Hepatocyte (in vitro differentiated cells): Measurements from ENCODE around the gene RBM27. TPM values are rescaled to one million over a fixed set of nuclear protein-coding genes. Genes with fewer than 3 reads are reported as not detected.
A peak's percentile ranks its signal among the peaks of the same experiment; 100 is the strongest.
"Not testable (repeated sequence)": the region's sequence is repeated elsewhere in the genome, so short reads cannot be mapped to it uniquely, and the experiment has no call there.

Experiments used
- DNase-seq: peaks from one replicate; pipeline ENCODE4 v3.0.0-alpha.2; 2016; ENCODE audit warnings: low spot score
- H2AFZ ChIP-seq: fragments of 200-600 bp; sonication (generic); 2 replicates; pipeline ENCODE4 v1.6.0; 2016; ENCODE audit warnings: antibody characterized with exemption, mild to moderate bottlenecking
- H3K27ac ChIP-seq: fragments of 200-600 bp; sonication (generic); 2 replicates; pipeline ENCODE4 v1.5.1; 2016; ENCODE audit warnings: mild to moderate bottlenecking
- H3K27me3 ChIP-seq: fragments of 200-600 bp; sonication (generic); 2 replicates; pipeline ENCODE4 v1.6.1; 2016
- H3K36me3 ChIP-seq: fragments of 200-600 bp; sonication (generic); replicated peaks from 2 replicates; pipeline ENCODE4 v1.5.1; 2016; ENCODE audit warnings: low read depth; ENCODE audit not compliant: insufficient read depth
- H3K4me1 ChIP-seq: fragments of 200-600 bp; sonication (generic); 2 replicates; pipeline ENCODE4 v1.5.1; 2016; ENCODE audit warnings: mild to moderate bottlenecking, moderate library complexity; ENCODE audit not compliant: insufficient read depth
- H3K4me2 ChIP-seq: fragments of 200-600 bp; sonication (generic); 2 replicates; pipeline ENCODE4 v1.6.0; 2016
- H3K4me3 ChIP-seq: fragments of 200-600 bp; sonication (generic); 2 replicates; pipeline ENCODE4 v1.5.1; 2016; ENCODE audit warnings: mild to moderate bottlenecking
- H3K79me2 ChIP-seq: fragments of 200-600 bp; sonication (generic); 2 replicates; pipeline ENCODE4 v1.6.0; 2017; ENCODE audit warnings: mild to moderate bottlenecking
- H3K9me2 ChIP-seq: fragments of 200-600 bp; sonication (generic); replicated peaks from 2 replicates; pipeline ENCODE4 v1.6.0; 2017; ENCODE audit warnings: mild to moderate bottlenecking; ENCODE audit not compliant: insufficient read depth
- H3K9me3 ChIP-seq: fragments of 200-600 bp; sonication (generic); 2 replicates; pipeline ENCODE4 v1.5.1; 2016; ENCODE audit warnings: low read depth, mild to moderate bottlenecking
- H4K20me1 ChIP-seq: fragments of 200-600 bp; sonication (generic); 2 replicates; pipeline ENCODE4 v1.6.0; 2016; ENCODE audit warnings: mild to moderate bottlenecking; ENCODE audit not compliant: insufficient read depth, poor library complexity, severe bottlenecking
- CTCF ChIP-seq: fragments of 200-600 bp; sonication (generic); IDR thresholded peaks from 2 replicates; pipeline ENCODE4 v1.5.1; 2016; ENCODE audit warnings: antibody characterized with exemption, mild to moderate bottlenecking; ENCODE audit not compliant: poor library complexity
- EZH2 ChIP-seq: fragments of 200-600 bp; sonication (generic); IDR thresholded peaks from 2 replicates; pipeline ENCODE4 v1.6.1; 2016; ENCODE audit warnings: antibody characterized with exemption, mild to moderate bottlenecking, borderline replicate concordance
- EZH2phosphoT487 ChIP-seq: fragments of 200-600 bp; sonication (generic); IDR thresholded peaks from one replicate; pipeline ENCODE4 v1.6.1; 2018; ENCODE audit warnings: antibody characterized with exemption, mild to moderate bottlenecking, low read depth, moderate library complexity; ENCODE audit not compliant: unreplicated experiment, severe bottlenecking
- WGBS: methylation state at CpG from one replicate; pipeline ENCODE4 v1.1.6; 2016; ENCODE audit warnings: low lambda C conversion rate; ENCODE audit errors: missing lambda C conversion rate; 5-methylcytosine and 5-hydroxymethylcytosine counted together
- polyA plus RNA-seq: library from polyadenylated mRNA; unstranded; fragments of >200 nt; fragmentation: Nextera tagmentation; extraction: Ambion mirVana; gene quantifications from 2 replicates; pipeline ENCODE4 v1.2.1, GENCODE V29; 2016
- total RNA-seq: library from RNA; depleted of rRNA; stranded (reverse); fragments of >200 nt; gene quantifications from 2 replicates; pipeline ENCODE4 v1.2.3, GENCODE V29; 2014

The RBM27 gene
- total and polyA plus RNA-seq, 2 experiments from 2014 or later: 3.0 to 28.8 TPM

- no peak for DNase-seq
- no peak overlapping the region for H2AFZ ChIP-seq
- peaks cover 99% of the 10 kb centered on the region for H3K79me2 ChIP-seq
- no peak for TF ChIP-seq CTCF
- TF ChIP-seq EZH2phosphoT487: no peak
- no peak for TF ChIP-seq EZH2
- H4K20me1 ChIP-seq: peaks cover 60% of the 10 kb centered on the region
- no peak overlapping the region for H3K4me3 ChIP-seq
- H3K27me3 ChIP-seq: no peaks in the 10 kb centered on the region
- WGBS: 100% methylated on average over 2 of the region's 2 CpGs
- H3K27ac ChIP-seq: no peak overlapping the region
- H3K36me3 ChIP-seq: no peaks in the 10 kb centered on the region
- H3K9me2 ChIP-seq: no peaks in the 10 kb centered on the region
- no peak overlapping the region for H3K4me2 ChIP-seq
- peaks cover 15% of the 10 kb centered on the region for H3K4me1 ChIP-seq
- no peaks in the 10 kb centered on the region for H3K9me3 ChIP-seq
Observed at GRCh38 chr5:146209714-146210113, 6.3 kb downstream of the RBM27 start.

- H3K36me3 ChIP-seq, H3K9me2 ChIP-seq, H3K27ac ChIP-seq, H3K9me3 ChIP-seq, H3K4me1 ChIP-seq, H3K4me3 ChIP-seq, H3K4me2 ChIP-seq, H2AFZ ChIP-seq, DNase-seq, H3K27me3 ChIP-seq: not testable (repeated sequence)
- WGBS: 99% methylated on average over 9 of the region's 13 CpGs
- peaks cover 99% of the 10 kb centered on the region for H3K79me2 ChIP-seq
- peaks cover 64% of the 10 kb centered on the region for H4K20me1 ChIP-seq
Observed at GRCh38 chr5:146210810-146211209, 7.4 kb downstream of the RBM27 start.

GRCh38 chr5:146213210-146213826 is 9.9 kb downstream of the RBM27 start:
- peak; percentile 39 for DNase-seq
- Histone ChIP-seq H3K27me3 (no peaks in the 10 kb centered on the region), H3K4me2 (no peak overlapping the region), H2AFZ (no peak overlapping the region), H3K27ac (no peak overlapping the region), H4K20me1 (peaks cover 67% of the 10 kb centered on the region), H3K4me1 (peaks cover 9% of the 10 kb centered on the region), H3K4me3 (no peak overlapping the region), H3K36me3 (no peaks in the 10 kb centered on the region), H3K79me2 (peaks cover 99% of the 10 kb centered on the region), H3K9me2 (no peaks in the 10 kb centered on the region), H3K9me3 (no peaks in the 10 kb centered on the region)
- no peak for TF ChIP-seq EZH2phosphoT487
- no peak for TF ChIP-seq EZH2
- no peak for TF ChIP-seq CTCF
- 63% methylated on average over 4 of the region's 4 CpGs for WGBS

- not testable (repeated sequence) for DNase-seq, H3K4me3 ChIP-seq, H3K9me3 ChIP-seq, H3K36me3 ChIP-seq, H3K4me2 ChIP-seq, H3K27me3 ChIP-seq, H3K9me2 ChIP-seq, H2AFZ ChIP-seq, H3K4me1 ChIP-seq, H3K27ac ChIP-seq
- Histone ChIP-seq H4K20me1 (peaks cover 55% of the 10 kb centered on the region), H3K79me2 (peaks cover 99% of the 10 kb centered on the region)
- WGBS: 88% methylated on average over 5 of the region's 5 CpGs
Observed at GRCh38 chr5:146214881-146215280, 11.5 kb downstream of the RBM27 start.
